ENCODE measurements around the gene IL22.

- TF ChIP-seq, protein P1, sequence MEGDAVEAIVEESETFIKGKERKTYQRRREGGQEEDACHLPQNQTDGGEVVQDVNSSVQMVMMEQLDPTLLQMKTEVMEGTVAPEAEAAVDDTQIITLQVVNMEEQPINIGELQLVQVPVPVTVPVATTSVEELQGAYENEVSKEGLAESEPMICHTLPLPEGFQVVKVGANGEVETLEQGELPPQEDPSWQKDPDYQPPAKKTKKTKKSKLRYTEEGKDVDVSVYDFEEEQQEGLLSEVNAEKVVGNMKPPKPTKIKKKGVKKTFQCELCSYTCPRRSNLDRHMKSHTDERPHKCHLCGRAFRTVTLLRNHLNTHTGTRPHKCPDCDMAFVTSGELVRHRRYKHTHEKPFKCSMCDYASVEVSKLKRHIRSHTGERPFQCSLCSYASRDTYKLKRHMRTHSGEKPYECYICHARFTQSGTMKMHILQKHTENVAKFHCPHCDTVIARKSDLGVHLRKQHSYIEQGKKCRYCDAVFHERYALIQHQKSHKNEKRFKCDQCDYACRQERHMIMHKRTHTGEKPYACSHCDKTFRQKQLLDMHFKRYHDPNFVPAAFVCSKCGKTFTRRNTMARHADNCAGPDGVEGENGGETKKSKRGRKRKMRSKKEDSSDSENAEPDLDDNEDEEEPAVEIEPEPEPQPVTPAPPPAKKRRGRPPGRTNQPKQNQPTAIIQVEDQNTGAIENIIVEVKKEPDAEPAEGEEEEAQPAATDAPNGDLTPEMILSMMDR (IDR thresholded peaks at IDR 0.05) = no peak
- TF ChIP-seq POLR2A (IDR thresholded peaks at IDR 0.05) = no peak
Measured at GRCh38 chr12:68231229-68231628, 22.2 kb downstream of the IL22 start.
